ENCODE data around the gene RPL10L.

RPL10L gene

GRCh38 chr14:46651526-46652144, at the start of gene RPL10L:
Gene RPL10L, minus strand, starts transcription at chr14:46651781. Its CDS starts 45 bp downstream, at chr14:46651736.
- TF ChIP-seq RARB (CRISPR knock-in tag; IDR thresholded peaks at IDR 0.05) (no peak), PPARA (CRISPR knock-in tag; IDR thresholded peaks at IDR 0.05; ENCODE audit: borderline replicate concordance) (no peak), TSHZ2 (CRISPR knock-in tag; IDR thresholded peaks at IDR 0.05) (no peak)
- no peak for ATAC-seq

GRCh38 chr14:46691819-46692218, 40.2 kb upstream of the RPL10L start:
- no peak for ATAC-seq
- TF ChIP-seq TSHZ2 (CRISPR knock-in tag; IDR thresholded peaks at IDR 0.05) (no peak), ZFP30 (CRISPR knock-in tag; IDR thresholded peaks at IDR 0.05) (no peak), POU6F1 (CRISPR knock-in tag; IDR thresholded peaks at IDR 0.05; ENCODE audit: borderline replicate concordance, low read depth) (no peak), ZFP3 (CRISPR knock-in tag; IDR thresholded peaks at IDR 0.05) (no peak), BACH2 (CRISPR knock-in tag; IDR thresholded peaks at IDR 0.05; ENCODE audit: borderline replicate concordance) (no peak), ISL1 (CRISPR knock-in tag; IDR thresholded peaks at IDR 0.05) (no peak), ZC3H10 (CRISPR knock-in tag; IDR thresholded peaks at IDR 0.05) (no peak), CSRNP3 (CRISPR knock-in tag; IDR thresholded peaks at IDR 0.05) (no peak), RARB (CRISPR knock-in tag; IDR thresholded peaks at IDR 0.05) (no peak), TOX (CRISPR knock-in tag; IDR thresholded peaks at IDR 0.05; ENCODE audit: borderline replicate concordance) (no peak), ARNTL (CRISPR knock-in tag; IDR thresholded peaks at IDR 0.05; ENCODE audit: borderline replicate concordance, low read depth) (no peak), ZNF8 (CRISPR knock-in tag; IDR thresholded peaks at IDR 0.05) (no peak), CREB5 (CRISPR knock-in tag; IDR thresholded peaks at IDR 0.05; ENCODE audit: low read depth) (no peak), ZNF565 (CRISPR knock-in tag; conservative IDR thresholded peaks at IDR 0.05; ENCODE audit: low read depth) (no peak)

GRCh38 chr14:46686652-46687051, 35.1 kb upstream of the RPL10L start:
- ATAC-seq, result no peak
- TF ChIP-seq CSDC2 (CRISPR knock-in tag; IDR thresholded peaks at IDR 0.05), result no peak
- no peak for TF ChIP-seq ESRRG (CRISPR knock-in tag; IDR thresholded peaks at IDR 0.05)
- TF ChIP-seq ZNF70 (CRISPR knock-in tag; IDR thresholded peaks at IDR 0.05), result no peak
- no peak for TF ChIP-seq RARB (CRISPR knock-in tag; IDR thresholded peaks at IDR 0.05)
- no peak for TF ChIP-seq ISL1 (CRISPR knock-in tag; IDR thresholded peaks at IDR 0.05)
- TF ChIP-seq CREB5 (CRISPR knock-in tag; IDR thresholded peaks at IDR 0.05; ENCODE audit: low read depth), result no peak
- no peak for TF ChIP-seq TOX (CRISPR knock-in tag; IDR thresholded peaks at IDR 0.05; ENCODE audit: borderline replicate concordance)
- no peak for TF ChIP-seq POU6F1 (CRISPR knock-in tag; IDR thresholded peaks at IDR 0.05; ENCODE audit: borderline replicate concordance, low read depth)
- no peak for TF ChIP-seq ZFP30 (CRISPR knock-in tag; IDR thresholded peaks at IDR 0.05)
- TF ChIP-seq ZNF565 (CRISPR knock-in tag; conservative IDR thresholded peaks at IDR 0.05; ENCODE audit: low read depth), result no peak
- no peak for TF ChIP-seq ZNF8 (CRISPR knock-in tag; IDR thresholded peaks at IDR 0.05)
- no peak for TF ChIP-seq ZC3H10 (CRISPR knock-in tag; IDR thresholded peaks at IDR 0.05)
- TF ChIP-seq OSR1 (CRISPR knock-in tag; IDR thresholded peaks at IDR 0.05), result no peak
- TF ChIP-seq BACH2 (CRISPR knock-in tag; IDR thresholded peaks at IDR 0.05; ENCODE audit: borderline replicate concordance), result no peak
- no peak for TF ChIP-seq ZFP3 (CRISPR knock-in tag; IDR thresholded peaks at IDR 0.05)
- TF ChIP-seq GLIS3 (CRISPR knock-in tag; IDR thresholded peaks at IDR 0.05), result no peak
- no peak for TF ChIP-seq SNAI2 (CRISPR knock-in tag; IDR thresholded peaks at IDR 0.05)

Measured in SK-N-SH treated with all-trans-retinoic acid at 6 μM for 48 hours (cell line).